GM12872 (cell line): ENCODE results near the gene KCNG2.

Experiments used
- TF ChIP-seq, protein P1 (sequence below): IDR thresholded peaks from 3 replicates; pipeline ENCODE4 v1.5.1; 2011; ENCODE audit warnings: low read depth, mild to moderate bottlenecking, low read length, moderate library complexity; ENCODE audit not compliant: insufficient read depth

KCNG2 gene

DNA sequence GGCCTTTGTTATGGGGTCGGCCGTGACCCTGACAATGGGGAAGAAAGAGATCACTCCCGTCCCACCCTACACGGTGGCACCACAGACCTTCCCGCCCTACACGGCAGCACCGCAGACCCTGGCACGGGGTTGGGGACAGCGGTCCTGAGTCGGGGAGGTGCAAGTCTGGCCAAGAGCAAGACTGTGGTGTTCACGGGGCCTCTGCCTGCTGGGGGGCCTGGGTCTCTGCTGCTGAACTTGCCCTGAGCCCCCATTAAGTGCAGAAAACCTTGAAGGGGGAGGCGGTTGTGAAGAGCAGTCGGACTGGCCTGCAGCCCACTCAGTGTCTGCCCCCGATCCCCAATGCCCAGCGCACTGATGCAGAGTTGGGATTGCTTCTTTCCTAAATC, 77.8 kb downstream of the KCNG2 start:
- TF ChIP-seq, protein P1, sequence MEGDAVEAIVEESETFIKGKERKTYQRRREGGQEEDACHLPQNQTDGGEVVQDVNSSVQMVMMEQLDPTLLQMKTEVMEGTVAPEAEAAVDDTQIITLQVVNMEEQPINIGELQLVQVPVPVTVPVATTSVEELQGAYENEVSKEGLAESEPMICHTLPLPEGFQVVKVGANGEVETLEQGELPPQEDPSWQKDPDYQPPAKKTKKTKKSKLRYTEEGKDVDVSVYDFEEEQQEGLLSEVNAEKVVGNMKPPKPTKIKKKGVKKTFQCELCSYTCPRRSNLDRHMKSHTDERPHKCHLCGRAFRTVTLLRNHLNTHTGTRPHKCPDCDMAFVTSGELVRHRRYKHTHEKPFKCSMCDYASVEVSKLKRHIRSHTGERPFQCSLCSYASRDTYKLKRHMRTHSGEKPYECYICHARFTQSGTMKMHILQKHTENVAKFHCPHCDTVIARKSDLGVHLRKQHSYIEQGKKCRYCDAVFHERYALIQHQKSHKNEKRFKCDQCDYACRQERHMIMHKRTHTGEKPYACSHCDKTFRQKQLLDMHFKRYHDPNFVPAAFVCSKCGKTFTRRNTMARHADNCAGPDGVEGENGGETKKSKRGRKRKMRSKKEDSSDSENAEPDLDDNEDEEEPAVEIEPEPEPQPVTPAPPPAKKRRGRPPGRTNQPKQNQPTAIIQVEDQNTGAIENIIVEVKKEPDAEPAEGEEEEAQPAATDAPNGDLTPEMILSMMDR, result no peak

DNA sequence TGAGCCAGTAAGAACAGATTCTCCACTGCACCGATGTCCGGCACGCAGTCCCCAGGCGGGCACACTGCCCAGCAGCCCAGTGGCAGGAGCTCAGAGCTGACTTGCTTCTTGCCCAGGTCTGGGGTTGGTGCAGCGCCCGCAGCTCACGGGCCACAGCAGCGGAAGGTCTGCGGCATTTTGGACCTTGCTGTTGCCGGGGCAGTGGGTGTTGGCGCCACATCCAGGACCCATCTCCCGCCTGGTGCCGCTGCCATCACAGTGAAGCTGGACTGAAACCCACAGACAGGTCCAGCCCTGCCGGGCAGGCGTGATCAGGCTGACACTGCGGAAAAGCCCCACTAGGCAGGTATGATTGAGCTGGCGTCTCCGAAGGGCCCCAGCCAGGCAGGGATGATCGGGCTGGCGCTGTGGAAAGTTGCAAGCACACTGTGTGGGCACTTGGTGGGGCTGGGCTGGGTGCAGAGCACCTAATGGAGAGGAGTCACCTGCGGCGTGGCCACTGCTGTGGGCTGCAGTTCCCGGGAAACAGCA, 78.3 kb downstream of the KCNG2 start:
- TF ChIP-seq, protein P1, result no peak

DNA sequence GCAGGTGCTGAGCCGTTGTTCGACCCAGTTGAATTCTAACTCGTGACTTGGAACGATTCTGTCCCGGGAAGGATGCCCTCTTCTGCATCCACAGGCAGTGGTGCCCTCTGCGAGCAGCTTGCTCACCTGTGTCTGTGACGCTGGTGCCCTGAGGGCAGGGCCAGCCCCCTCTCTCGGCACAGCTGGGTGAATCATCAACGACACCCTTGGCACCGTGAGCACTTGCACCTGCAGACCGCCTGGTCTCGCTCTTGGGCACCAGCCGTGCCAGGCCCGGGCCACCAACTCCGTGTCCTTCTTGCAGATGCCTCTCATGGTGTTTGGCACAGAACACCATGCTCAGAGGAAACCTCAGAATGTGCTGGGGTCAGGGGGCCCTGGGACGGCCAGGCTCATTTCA, 78.8 kb downstream of the KCNG2 start:
- TF ChIP-seq, protein P1, result no peak

DNA sequence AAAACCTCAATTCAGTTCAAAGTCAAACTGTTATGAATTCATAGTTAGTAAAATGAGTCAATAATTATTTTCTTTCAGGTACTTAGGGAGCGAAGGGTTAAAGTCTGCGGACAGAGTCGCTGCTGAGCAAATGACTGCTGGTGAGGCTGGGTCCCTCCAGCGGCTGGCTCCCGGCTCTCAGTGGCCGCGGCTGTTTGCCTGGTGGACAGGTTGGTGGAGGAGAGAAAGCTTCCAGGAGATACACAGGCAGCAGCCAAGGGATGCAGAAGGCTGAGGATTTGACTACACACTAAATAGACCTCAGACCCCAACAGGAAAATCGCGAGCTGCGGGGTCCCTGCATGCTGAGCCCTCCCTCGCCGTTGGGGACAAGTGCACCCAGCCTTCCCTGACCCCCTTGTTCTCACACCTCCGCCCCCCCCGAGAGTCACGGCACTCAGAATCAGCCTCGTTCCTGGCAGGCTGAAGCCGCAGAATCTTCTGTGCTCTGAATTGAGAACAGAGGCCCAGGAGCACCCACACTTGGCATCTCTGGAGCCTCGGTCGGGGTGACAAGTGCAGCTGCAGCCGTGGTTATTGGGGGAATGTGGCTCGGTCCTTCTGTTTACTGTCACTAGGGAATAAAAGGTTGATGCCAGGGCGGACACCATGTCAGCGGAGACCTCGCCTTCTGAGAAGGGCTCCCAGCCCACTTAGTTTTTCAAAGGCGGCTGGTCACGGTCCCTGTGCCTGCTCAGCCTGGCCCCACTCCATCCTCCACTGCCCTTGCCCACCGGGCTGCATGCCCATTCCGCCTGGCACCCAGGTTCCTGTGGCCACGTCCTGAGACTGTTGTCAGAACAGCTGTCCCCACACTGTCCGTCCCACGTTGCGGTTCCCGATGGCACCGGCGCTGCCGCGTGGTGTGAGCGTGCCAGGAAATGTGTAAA, 79.7 kb downstream of the KCNG2 start:
- TF ChIP-seq, protein P1, result no peak

DNA sequence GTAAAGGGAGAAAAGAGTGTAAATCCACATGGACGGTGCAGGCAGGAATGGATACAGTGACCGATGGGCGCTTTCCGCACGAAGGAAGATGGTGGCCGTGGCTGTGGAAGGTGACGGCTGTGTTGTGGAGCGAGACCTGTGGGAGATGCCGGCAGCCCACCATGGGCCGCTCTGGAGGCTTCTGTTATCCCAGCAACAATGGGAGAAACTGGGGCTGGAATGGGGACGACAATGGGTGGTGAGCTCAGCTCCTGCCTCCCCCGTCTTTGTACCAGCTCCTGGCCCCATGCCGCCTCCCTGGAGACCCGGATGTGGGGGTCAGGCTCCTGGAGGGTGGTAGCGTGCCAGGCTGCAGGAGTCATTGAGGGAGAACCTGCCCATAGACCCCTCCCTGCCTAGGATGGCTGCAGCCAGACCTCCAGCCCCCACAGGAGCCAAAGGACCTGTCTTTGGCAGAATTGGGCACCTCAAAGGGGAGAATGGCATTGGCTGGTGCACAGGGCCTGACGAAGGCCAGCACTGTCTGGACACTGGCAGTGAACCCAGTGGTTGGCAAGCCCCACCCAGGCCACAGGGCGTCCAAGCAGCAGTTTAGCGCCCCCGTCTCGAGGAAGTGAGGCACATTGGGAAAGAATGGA, 81.1 kb downstream of the KCNG2 start:
- TF ChIP-seq, protein P1, result no peak

DNA sequence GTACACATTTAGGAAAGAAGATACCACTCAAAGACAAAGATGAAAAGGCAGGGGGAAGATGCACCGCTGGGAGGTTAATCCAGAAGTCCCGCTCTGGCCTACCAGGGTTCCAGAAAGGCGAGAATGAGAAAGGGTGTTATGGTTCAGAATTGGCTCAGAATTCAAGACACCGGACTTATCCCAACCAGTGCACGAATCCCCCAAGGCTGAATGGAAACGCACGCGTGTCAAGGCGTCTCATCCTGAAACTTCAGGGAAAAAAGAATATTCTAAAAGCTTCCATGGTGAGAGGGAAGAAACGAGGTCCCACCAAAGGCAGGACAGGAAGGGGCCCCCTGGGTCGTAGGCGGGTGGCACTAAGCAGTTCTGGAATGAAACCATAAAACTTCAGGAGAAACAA, 81.8 kb downstream of the KCNG2 start:
- TF ChIP-seq, protein P1, result no peak

DNA sequence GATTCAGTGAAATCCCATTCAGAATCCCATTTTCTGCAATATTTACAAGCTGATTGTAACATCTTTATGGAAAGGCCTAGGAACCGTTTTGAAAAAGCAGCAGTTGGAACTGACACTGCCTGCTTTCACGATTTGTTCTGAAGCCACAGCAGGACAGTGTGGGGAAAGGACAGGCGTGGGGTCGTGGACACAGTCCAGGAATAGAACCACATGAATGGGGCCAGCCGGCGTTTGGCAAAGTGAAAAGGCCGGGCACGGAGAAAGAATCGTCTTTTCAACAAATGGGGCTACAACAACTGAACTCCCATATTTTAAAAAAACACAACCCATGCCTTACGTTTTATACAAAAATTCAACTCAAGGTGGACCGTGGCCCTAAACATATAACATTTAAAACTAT, 84.0 kb downstream of the KCNG2 start:
- TF ChIP-seq, protein P1, result no peak
